ENCODE measurements around the gene ELP1. TPM values are rescaled to one million over a fixed set of nuclear protein-coding genes. Genes with fewer than 3 reads are reported as not detected.

ELP1 gene
- total and polyA plus RNA-seq, 4 donors, result 9.3 to 27.7 (median 16.4) TPM

GRCh38 chr9:108837530-108837929 lies 96.4 kb downstream of the ELP1 start:
- Histone ChIP-seq H3K27ac (ENCODE audit: low read depth in 1 of 2, low read length in 2 of 2) (no peak overlapping the region), H3K9me3 (ENCODE audit: control insufficient read depth in 4 of 4, low read length in 3 of 4) (no peaks in the 10 kb centered on the region)

GRCh38 chr9:108836781-108837180 lies 97.1 kb downstream of the ELP1 start:
- H3K4me1 ChIP-seq (ENCODE audit: control insufficient read depth in 4 of 4, insufficient read depth in 4 of 4, low read length in 3 of 4), result peaks cover 0 to 2% (median 0%) of the 10 kb centered on the region in 4 donors
- TF ChIP-seq CTCF (IDR thresholded peaks at IDR 0.05; ENCODE audit: low read depth, low read length, missing input control), result no peak
- no peak for TF ChIP-seq REST (IDR thresholded peaks at IDR 0.05)
- TF ChIP-seq ZBTB33 (IDR thresholded peaks at IDR 0.05), result no peak
- TF ChIP-seq FOXA2 (IDR thresholded peaks at IDR 0.05), result no peak
- TF ChIP-seq HNF4G (IDR thresholded peaks at IDR 0.05), result no peak
- TF ChIP-seq TAF1 (conservative IDR thresholded peaks at IDR 0.05), result no peak
- no peak for TF ChIP-seq GABPA (IDR thresholded peaks at IDR 0.05 in 1 of 2, conservative IDR thresholded peaks at IDR 0.05 in 1 of 2)
- TF ChIP-seq HNF4A (conservative IDR thresholded peaks at IDR 0.05), result no peak
- no peak for TF ChIP-seq FOXA1 (IDR thresholded peaks at IDR 0.05)
- no peak for TF ChIP-seq MAX (IDR thresholded peaks at IDR 0.05)
- TF ChIP-seq RXRA (IDR thresholded peaks at IDR 0.05), result no peak
- no peak for TF ChIP-seq SP1 (IDR thresholded peaks at IDR 0.05)
- no peak for TF ChIP-seq NR2F2 (IDR thresholded peaks at IDR 0.05)

More at GRCh38 chr9:108837530-108837929, 96.4 kb downstream of the ELP1 start:
- Histone ChIP-seq H3K36me3 (ENCODE audit: control insufficient read depth in 4 of 4, insufficient read depth in 3 of 4, low read depth in 1 of 4, low read length in 3 of 4) (no peaks in the 10 kb centered on the region), H3K4me3 (ENCODE audit: low read depth in 1 of 3, low read length in 3 of 3) (no peak overlapping the region), H3K4me1 (ENCODE audit: control insufficient read depth in 4 of 4, insufficient read depth in 4 of 4, low read length in 3 of 4) (no peaks in the 10 kb centered on the region), H3K9ac (ENCODE audit: low read depth in 1 of 2, low read length in 2 of 2) (no peak overlapping the region), H3K27me3 (ENCODE audit: control insufficient read depth in 4 of 4, insufficient read depth in 4 of 4, low read length in 3 of 4) (no peaks in the 10 kb centered on the region)
- TF ChIP-seq GABPA (IDR thresholded peaks at IDR 0.05 in 1 of 2, conservative IDR thresholded peaks at IDR 0.05 in 1 of 2), result no peak
- no peak for TF ChIP-seq EGR1 (IDR thresholded peaks at IDR 0.05; ENCODE audit: low read depth in 2 of 2)
- no peak for TF ChIP-seq NR2F2 (IDR thresholded peaks at IDR 0.05)
- no peak for TF ChIP-seq REST (IDR thresholded peaks at IDR 0.05)
- no peak for TF ChIP-seq TAF1 (conservative IDR thresholded peaks at IDR 0.05)
- TF ChIP-seq JUND (IDR thresholded peaks at IDR 0.05), result no peak
- no peak for TF ChIP-seq FOXA1 (IDR thresholded peaks at IDR 0.05)
- TF ChIP-seq ATF3 (IDR thresholded peaks at IDR 0.05), result no peak
- no peak for TF ChIP-seq FOXA2 (IDR thresholded peaks at IDR 0.05)
- TF ChIP-seq SP1 (IDR thresholded peaks at IDR 0.05), result no peak
- no peak for TF ChIP-seq RXRA (IDR thresholded peaks at IDR 0.05)
- DNase-seq (ENCODE audit: low spot score), result no peak
- WGBS, result 83% methylated on average over 4 of the region's 4 CpGs

More at GRCh38 chr9:108836781-108837180, 97.1 kb downstream of the ELP1 start:
- no peaks in the 10 kb centered on the region for H3K36me3 ChIP-seq (ENCODE audit: control insufficient read depth in 4 of 4, insufficient read depth in 3 of 4, low read depth in 1 of 4, low read length in 3 of 4)
- H3K27me3 ChIP-seq (ENCODE audit: control insufficient read depth in 4 of 4, insufficient read depth in 4 of 4, low read length in 3 of 4), result no peaks in the 10 kb centered on the region
- DNase-seq (ENCODE audit: low spot score), result no peak
- no peak overlapping the region for H3K4me3 ChIP-seq (ENCODE audit: low read depth in 1 of 3, low read length in 3 of 3)
- WGBS, result 92% methylated on average over 5 of the region's 5 CpGs
- no peaks in the 10 kb centered on the region for H3K9me3 ChIP-seq (ENCODE audit: control insufficient read depth in 4 of 4, low read length in 3 of 4)
- no peak overlapping the region for H3K27ac ChIP-seq (ENCODE audit: low read depth in 1 of 2, low read length in 2 of 2)
- no peak overlapping the region for H3K9ac ChIP-seq (ENCODE audit: low read depth in 1 of 2, low read length in 2 of 2)
